GM10248 (cell line): ENCODE measurements around the gene KIAA1217.

Experiments used
- CTCF ChIA-PET: fragments of 300-600 bp; sonication (Branson Sonifier 250); formaldehyde crosslinking; extraction: SDS; loops from one replicate; lab custom pipeline; 2021; ENCODE audit warnings: antibody characterized with exemption; lab: Yijun Ruan, JAX
- POLR2A ChIA-PET: fragments of 350-650 bp; sonication (Branson Sonifier 250); formaldehyde crosslinking; extraction: SDS; loops from one replicate; lab custom pipeline; 2020; ENCODE audit warnings: antibody characterized with exemption; lab: Yijun Ruan, JAX
- DNase-seq: peaks from one replicate; pipeline ENCODE4 v3.0.0; 2012; ENCODE audit errors: extremely low spot score
- CTCF ChIP-seq: IDR thresholded peaks from 2 replicates; pipeline ENCODE4 v1.5.1; 2012; ENCODE audit warnings: mild to moderate bottlenecking, low read depth; ENCODE audit errors: extremely low read depth, missing control alignments, control extremely low read depth

KIAA1217 gene

GRCh38 chr10:24357344-24358004 lies 148.5 kb downstream of the KIAA1217 start:
- POLR2A ChIA-PET: no interaction called here
- TF ChIP-seq CTCF: no peak
- no peak for DNase-seq
- CTCF ChIA-PET: interaction anchor here (1.0 to 1.4 kb wide), 3 partner anchors 9 to 363 kb away, joined by 3 to 7 read pairs (median 4); no protein-coding TSS in a partner anchor

- no peak for TF ChIP-seq CTCF
- no peak for DNase-seq
- POLR2A ChIA-PET: no interaction called here
- CTCF ChIA-PET: interaction anchor here (1.4 to 6.2 kb wide), 2 partner anchors 18 to 363 kb away, joined by 3 to 32 read pairs; no protein-coding TSS in a partner anchor
Observed at GRCh38 chr10:24358022-24358421, 149.1 kb downstream of the KIAA1217 start.

- TF ChIP-seq CTCF: peak; percentile 62
- POLR2A ChIA-PET: no interaction called here
- CTCF ChIA-PET: interaction anchor here (0.6 to 6.2 kb wide), 12 partner anchors 12 to 366 kb away, joined by 3 to 32 read pairs (median 4); no protein-coding TSS in a partner anchor
- DNase-seq: peak; percentile 50
Observed at GRCh38 chr10:24360282-24361127, 151.6 kb downstream of the KIAA1217 start.

- CTCF ChIA-PET: interaction anchor here (2.5 to 6.2 kb wide), 3 partner anchors 13 to 141 kb away, joined by 7 to 32 read pairs (median 9); no protein-coding TSS in a partner anchor
Observed at GRCh38 chr10:24363070-24363469, 154.1 kb downstream of the KIAA1217 start.

GRCh38 chr10:24367688-24368087 lies 158.8 kb downstream of the KIAA1217 start:
- CTCF ChIA-PET: interaction anchor here (1.2 to 2.6 kb wide), 2 partner anchors 11 to 13 kb away, joined by 3 to 13 read pairs; no protein-coding TSS in a partner anchor
- no peak for DNase-seq
- TF ChIP-seq CTCF: no peak
- POLR2A ChIA-PET: no interaction called here

More at GRCh38 chr10:24363070-24363469, 154.1 kb downstream of the KIAA1217 start:
- no peak for DNase-seq
- POLR2A ChIA-PET: no interaction called here
- no peak for TF ChIP-seq CTCF

- TF ChIP-seq CTCF: no peak
- ChIA-PET POLR2A (no interaction called here), CTCF (interaction anchor here (1.1 to 1.3 kb wide), 2 partner anchors 13 to 133 kb away, joined by 3 to 7 read pairs; no protein-coding TSS in a partner anchor)
- DNase-seq: no peak
Observed at GRCh38 chr10:24370877-24371276, 161.9 kb downstream of the KIAA1217 start.
